ENCODE results near the gene TSKU.

TSKU gene

GRCh38 chr11:76770642-76771445 is 12.3 kb upstream of the TSKU start:
- DNase-seq = no peak

DNA sequence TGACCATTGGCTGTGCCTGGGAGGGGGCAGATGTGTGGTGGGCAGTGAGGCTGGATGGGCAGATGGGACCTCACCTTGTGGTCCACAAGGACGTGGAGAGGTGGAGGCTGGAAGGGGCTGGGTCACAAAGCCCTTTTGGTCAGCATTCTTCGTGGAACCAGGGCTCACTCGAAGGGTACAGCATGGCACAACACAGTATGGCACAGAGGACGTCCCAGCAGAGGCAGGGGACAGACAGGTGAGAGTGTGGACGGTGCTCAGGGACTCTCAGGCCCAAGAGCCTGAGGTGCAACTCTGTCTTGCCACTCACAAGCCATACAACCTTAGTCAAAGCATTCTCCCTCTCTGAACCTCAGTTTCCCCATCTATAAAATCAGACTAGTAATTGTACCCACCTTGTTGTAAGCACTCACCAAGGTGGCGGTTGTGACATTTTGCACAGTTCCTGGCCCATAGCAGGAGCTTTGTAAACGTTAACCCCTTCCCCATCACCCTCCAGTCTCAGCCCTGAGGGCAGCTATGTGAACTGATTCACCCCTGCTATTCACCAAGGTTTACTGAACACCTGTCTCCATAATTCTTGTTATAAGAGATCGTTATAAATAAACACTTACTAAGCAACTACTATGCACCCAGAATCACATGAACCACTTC is 11.6 kb upstream of the TSKU start:
- DNase-seq = no peak

DNA sequence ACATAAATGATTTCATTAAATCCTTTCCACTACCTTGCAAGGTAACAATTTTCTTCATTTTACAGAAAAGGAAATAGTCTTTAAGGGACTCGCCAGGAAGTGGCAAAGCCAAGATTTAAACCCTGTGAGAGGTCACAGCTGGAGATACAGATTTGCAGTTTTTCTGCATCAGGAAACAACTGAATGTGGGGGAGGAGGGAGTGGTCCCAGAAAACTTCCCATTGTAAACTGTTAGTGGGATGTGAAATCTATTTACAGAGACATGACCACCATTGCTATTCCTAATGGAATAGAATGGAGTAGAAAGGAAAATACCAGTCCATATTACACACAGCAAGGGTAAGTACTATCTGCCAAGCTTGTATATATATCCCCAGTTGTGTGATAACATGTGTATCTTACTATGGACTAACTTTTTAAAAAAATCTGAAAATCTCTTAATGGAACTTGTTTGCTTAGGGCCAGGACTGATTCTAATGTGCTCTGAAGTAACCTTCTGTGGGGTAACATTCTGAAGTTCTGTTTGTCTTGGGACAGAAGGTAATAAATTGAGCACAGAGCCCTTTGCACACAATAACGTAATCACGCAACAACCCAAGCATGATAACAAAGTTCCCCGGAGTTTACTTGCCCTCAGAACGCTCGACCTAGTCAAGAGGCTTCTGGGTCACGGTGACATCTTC is 10.9 kb upstream of the TSKU start:
- DNase-seq = no peak

GRCh38 chr11:76772783-76773106 is 10.4 kb upstream of the TSKU start:
- no peak for DNase-seq

DNA sequence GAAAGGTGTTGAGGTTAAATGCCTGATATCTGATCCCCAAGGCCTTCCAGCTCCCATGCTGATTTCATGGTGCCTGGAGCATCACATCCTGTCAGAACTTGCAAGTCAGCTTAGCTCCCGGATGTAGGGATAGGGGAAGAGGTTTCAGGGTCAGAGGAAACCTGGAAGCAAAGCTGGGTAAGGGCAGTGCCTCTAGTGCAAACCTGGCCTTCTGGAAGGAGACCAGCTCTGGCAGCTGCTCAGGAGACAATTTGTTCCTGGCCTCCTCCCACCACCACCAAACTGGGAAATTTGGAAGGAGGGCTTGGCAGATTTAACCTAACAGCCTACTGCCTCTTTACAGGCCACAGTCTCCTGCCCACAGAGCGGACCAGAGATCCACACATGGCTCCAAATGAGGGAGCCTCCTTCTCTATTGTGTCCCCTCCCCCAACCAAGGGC is 9.2 kb upstream of the TSKU start:
- no peak for DNase-seq

DNA sequence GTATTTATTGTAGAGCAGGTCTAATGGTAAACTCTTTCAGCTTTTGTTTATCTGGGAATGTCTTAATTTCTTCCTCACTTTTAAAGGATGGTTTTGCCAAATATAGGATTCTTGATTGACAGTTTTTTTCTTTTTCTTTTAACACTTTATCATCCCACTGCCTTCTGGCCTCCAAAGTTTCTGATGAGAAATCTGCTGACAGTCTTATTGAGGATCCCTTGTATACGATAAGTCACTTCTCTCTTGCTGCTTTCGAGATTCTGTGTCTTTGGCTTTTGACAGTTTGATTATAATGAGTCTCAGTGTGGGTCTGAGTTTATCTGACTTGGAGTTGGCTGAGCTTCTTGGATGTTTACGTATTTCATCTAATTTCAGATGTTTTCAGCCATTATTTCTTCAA is 6.7 kb upstream of the TSKU start:
- no peak for DNase-seq

- DNase-seq = no peak
These were observed 5.9 kb upstream of the TSKU start for GRCh38 chr11:76777305-76777704.

DNA sequence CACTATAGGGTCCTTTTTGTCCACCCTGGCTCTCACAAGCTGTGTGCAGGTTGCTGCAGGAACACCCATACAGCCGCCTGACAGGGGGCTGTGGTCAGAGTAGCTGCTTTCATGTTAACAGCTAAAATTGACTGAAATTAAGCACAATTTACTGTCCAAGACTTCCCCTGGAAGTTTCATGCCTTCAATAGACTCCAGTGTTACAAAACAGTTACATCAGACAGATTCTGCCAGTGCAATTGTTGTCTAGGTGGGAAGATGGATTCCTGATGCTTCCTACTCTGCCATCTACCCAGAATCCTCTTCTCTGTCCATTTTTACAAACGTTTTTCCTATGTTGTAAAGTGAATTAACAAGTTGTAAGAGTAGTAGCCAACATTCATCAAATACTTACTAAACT is 5.3 kb upstream of the TSKU start:
- no peak for DNase-seq

DNA sequence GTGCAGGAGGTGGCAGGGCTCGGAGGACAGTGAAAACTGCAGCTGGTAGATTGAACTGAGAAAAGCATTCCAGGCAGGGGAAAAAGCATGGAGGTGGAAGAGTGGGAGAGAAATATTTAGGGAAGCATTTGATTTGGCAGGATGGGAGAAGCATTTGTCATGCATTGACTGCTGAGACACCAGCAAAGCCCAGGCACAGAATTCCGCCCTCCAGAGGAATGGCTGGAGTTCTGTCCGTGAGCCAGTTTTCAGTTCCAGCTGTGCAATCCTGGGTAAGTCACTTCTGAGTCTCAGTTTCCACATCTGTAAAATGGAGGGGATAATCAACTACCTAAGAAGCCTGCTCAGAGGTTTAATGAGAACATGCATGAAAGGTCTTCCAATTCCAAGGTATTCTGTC is 4.3 kb upstream of the TSKU start:
- DNase-seq = no peak

- DNase-seq = no peak
These were observed 1.9 kb upstream of the TSKU start for GRCh38 chr11:76781046-76781801.

- DNase-seq = no peak
These were observed 1.2 kb upstream of the TSKU start for GRCh38 chr11:76781807-76782530.

- peak in 1 of 2 donors; percentile 4 for DNase-seq
These were observed 444 bp upstream of the TSKU start for GRCh38 chr11:76782531-76783293.

DNA sequence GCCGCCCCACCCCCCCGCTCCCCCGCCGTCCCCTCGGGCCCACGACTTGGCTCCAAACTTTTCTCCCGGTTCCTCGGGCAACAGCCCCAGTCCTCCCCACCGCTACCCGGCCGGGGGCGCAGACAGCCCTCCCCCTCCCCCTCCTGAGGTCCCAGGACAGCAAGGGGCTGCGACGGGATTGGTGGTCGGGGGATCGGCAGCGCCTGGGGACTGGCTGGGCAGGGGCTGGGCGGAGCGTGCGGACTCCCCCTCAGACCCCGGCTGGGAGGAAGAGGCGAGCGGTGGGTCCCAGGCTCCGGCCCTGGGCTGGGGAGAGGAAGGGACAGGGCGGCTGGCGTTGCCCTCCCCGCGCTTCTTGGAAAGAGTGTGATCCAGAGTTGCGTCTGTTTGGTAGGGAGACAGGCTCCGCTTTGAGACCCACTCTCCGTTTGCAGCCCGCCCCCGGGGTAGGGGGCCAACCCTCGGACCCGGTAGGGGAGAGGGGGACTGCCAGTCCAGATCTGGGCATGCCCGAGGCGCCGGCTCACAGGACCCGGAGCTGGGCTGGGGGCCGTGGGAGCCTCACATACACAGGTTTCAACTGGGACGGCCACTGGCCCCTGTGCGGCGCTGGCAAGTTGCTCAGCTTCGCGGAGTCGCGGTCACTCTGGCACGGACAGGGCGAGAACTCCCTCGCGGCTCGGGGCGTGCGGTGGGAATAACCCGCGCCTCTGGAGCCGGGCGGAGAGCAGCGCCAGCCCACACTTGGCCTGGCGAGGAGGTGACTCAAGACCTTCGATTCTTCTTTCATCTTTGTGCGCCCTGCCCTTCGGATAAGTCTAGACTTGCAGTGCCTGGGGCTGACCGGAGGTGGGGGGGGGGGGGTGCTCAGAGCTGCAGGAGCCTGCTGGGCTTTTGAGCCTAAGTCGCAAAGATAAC is 999 bp downstream of the TSKU start:
- no peak for DNase-seq

DNA sequence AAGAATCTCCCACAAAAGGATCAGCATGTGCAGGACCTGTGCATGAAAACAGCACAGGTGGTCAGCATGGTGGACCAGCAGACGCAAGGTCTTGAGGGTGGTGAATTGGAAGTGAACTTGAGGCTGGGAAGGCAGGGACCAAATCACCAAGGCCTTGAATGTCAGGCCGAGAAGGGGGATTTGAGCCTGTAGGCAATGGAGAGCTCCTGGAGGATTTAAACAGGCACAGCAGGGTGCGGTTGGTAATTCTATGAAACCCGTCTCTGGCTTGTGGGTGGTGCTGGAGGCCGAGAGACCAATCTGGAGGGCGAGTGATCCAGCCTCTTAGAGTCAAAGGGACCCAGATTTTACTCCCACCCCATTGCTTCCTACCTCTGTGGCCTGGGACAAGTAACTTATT is 2.4 kb downstream of the TSKU start:
- no peak for DNase-seq

DNA sequence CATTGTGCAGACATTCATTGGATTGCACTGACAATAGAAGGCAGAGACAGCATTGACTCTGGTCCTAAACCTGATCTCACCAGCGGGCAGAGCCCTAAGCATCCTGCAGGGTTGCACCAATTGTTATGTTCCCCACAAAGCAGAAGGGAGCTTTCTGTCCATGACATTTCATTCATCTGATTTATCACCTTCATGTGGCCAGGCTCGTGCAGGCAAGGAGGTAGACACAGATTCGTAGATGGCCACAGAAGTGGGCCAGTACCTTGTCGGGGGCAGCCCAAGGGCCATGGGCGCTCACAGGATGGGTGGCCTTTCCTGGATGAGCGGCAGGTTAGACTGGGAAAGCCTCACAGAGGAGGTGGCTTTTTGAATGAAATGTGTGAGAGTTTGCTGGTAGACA is 2.9 kb downstream of the TSKU start:
- no peak for DNase-seq

DNA sequence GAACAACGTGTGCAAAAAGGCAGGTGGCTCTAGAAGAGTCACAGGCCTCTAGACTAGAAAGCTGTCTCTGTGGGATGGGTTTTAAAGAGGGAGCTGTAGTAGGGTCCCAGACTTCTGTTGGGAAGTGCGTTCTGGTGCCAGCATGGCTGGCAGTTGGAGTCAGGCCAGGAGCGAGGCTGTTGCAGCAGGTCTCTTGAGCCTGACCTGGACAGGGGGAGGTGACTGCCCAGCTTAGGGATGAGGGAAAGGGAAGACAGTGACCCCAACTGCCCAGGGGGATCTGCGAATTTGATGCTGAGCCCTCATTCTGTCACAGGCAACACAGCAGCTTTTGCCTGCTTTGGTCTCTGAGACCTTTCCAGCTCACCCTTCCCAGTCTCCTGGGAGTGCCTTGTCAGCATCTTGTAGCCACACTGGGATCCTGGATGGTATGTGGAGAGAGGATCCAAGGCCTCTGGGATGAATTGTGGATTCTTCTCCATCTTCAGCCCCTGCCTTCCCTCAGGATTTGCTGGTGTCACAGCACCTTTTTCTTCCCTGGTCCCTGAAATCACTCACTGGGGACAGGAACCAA is 3.4 kb downstream of the TSKU start:
- DNase-seq = no peak

- no peak for DNase-seq
These were observed 4.1 kb downstream of the TSKU start for GRCh38 chr11:76787271-76787670.

DNA sequence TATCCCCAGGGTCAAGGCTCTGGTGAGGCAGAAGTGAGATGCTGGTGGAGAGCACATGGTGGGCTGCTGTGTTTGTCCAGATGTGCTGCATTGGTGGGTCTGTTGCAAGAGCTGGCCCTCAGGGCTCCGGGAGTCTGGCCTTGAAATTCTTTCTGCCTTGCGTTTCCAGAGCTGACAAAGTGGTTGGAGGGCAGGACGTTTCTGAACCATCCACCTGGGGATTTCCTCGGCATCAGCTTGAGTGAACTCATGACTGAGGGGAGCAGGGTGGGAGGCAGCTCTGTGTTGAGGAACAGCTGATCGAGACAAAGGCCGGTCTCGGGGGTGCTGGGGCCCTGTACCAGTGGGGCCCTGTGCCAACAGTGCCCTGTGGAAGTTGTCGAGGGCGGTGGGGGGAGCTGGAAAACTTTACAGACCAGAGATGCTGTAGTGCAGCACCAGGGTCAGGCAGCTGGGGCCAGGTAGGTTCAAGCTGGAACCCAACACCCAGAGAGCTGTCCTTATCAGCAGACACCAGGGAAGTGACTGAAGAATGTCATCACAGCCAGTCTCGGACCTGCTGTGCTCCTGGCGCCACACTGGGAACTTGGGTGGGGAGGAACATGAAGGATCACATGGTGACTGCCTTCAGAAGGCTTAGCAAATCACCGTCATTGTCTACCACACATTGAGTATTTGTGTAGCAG is 4.9 kb downstream of the TSKU start:
- no peak for DNase-seq

GRCh38 chr11:76788661-76789442 is 5.7 kb downstream of the TSKU start:
- DNase-seq = no peak

All from CD4-positive, alpha-beta T cell treated with Interleukin-1 beta for 1 hour (primary cell).